OCI-LY3 (cell line): ENCODE measurements around the gene NCMAP.

ENCODE experiments used
- CTCF ChIP-seq: fragments of 200-600, 300-600 bp; sonication (generic); IDR thresholded peaks from 2 replicates; pipeline ENCODE4 v1.5.1; 2014; ENCODE audit warnings: antibody characterized with exemption, low read length, low read depth
- EZH2phosphoT487 ChIP-seq: fragments of 200-600 bp; shearing (Covaris generic); IDR thresholded peaks from 2 replicates; pipeline ENCODE4 v1.6.1; 2018; ENCODE audit warnings: antibody characterized with exemption, mixed run types, low read depth

GRCh38 chr1:24620678-24621077 lies 64.8 kb downstream of the NCMAP start:
- TF ChIP-seq CTCF (no peak), EZH2phosphoT487 (no peak)
